GM19193 (cell line): ENCODE data around the gene SERPINI1.

Source experiments
- POLR2A ChIP-seq: IDR thresholded peaks from 4 replicates; pipeline ENCODE4 v1.6.1; 2011; ENCODE audit not compliant: insufficient read depth, insufficient read length; ENCODE audit errors: extremely low read depth

The SERPINI1 gene

GRCh38 chr3:167843886-167844285, 108.4 kb downstream of the SERPINI1 start:
- no peak for TF ChIP-seq POLR2A

- no peak for TF ChIP-seq POLR2A
These were observed 109.0 kb downstream of the SERPINI1 start for GRCh38 chr3:167844528-167844927.

DNA sequence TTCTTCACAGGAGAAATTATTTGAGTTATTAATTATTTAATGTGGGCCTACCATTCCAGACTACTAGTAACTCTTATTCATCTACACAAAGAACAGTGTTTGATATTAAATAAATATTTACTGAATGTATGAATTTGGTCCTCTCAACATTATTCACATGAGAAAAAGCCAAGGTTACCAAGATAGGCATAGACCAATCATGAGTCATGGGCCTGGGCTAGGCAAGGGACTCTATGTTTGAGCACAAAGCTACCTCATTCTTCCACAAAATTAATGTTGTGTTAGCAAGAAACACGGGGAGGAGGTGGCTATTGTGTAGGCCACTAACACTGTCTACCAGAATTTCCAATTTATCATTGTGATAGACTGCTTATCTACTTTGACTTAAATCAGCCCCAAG, 115.7 kb downstream of the SERPINI1 start:
- no peak for TF ChIP-seq POLR2A

- TF ChIP-seq POLR2A = no peak
These were observed 116.2 kb downstream of the SERPINI1 start for GRCh38 chr3:167851749-167852148.

DNA sequence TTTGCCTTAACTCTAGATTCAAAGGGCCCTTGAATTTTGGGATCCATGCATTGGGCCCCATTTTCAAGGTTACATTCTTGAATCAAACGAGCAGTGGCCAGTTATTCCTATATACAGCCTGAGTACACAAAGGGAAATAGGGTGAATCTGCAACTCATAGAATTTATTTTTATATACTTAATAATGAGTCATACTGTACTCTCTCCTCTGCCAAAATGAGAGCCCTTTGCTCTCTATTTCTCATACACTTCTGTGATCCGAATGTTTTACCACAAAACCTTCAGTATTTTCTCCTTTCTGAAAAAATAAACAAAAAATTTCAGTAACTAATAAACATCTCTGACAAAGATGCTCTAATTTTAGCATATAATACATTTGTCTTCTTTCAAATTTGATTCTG, 116.7 kb downstream of the SERPINI1 start:
- no peak for TF ChIP-seq POLR2A

DNA sequence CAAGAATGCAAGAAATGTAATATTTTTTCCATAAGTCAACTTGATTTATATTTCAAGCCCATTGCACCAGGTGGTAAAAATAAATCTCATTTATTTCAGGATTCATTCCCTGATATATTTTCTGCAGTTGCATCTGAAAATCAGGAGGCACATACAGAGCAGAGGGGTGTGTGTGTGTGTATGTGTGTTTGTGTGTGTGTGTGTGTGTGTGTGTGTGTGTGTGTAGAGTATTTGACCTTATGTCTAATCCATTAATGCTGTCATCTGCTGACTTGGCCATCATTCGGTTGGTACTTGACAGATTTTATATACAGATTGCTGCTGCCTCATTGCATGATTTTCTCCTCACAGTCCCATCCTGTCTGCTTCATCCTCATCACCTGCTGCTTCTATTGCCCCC, 118.5 kb downstream of the SERPINI1 start:
- no peak for TF ChIP-seq POLR2A

DNA sequence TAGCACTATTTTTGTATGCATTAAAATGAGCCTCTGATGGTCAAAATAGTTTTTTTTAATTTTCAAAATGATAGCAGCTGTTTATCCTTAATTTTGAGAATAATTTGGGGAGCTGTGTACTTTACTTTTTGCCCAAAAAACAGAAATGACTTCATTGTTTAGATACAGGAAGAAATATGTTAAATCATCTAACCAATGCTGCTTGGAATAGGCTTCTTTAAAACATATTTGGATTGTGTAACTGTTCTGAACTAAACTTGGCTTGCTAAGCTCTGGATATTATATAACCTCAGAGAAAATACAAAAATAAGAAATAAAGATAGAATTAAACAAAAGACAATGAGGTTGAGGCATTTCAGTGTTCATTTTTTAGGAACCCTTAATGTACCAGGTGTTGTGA, 119.3 kb downstream of the SERPINI1 start:
- no peak for TF ChIP-seq POLR2A

- no peak for TF ChIP-seq POLR2A
These were observed 119.8 kb downstream of the SERPINI1 start for GRCh38 chr3:167855306-167855705.

DNA sequence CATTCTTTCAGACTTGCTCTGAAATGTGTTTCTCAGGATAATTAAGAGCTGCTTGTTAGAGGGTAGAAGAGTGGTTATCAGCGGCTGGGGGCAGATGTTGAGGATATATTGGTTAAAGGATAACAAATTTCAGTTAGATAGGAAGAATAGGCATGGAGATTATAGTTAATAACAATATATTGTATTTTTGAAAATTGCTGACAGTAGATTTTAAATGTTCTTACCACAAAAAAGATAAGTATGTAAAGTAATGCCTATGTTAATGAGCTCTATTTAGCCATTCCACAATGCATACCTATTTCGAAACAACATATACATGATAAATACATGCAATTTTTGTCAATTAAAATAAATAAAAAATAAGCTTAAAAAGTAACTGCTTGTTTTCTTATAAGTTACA, 123.3 kb downstream of the SERPINI1 start:
- TF ChIP-seq POLR2A = no peak

- no peak for TF ChIP-seq POLR2A
These were observed 124.1 kb downstream of the SERPINI1 start for GRCh38 chr3:167859610-167860009.

GRCh38 chr3:167861649-167862048, 126.1 kb downstream of the SERPINI1 start:
- no peak for TF ChIP-seq POLR2A

- TF ChIP-seq POLR2A = no peak
These were observed 126.7 kb downstream of the SERPINI1 start for GRCh38 chr3:167862104-167862730.

- TF ChIP-seq POLR2A = no peak
These were observed 128.5 kb downstream of the SERPINI1 start for GRCh38 chr3:167863811-167864551.

- no peak for TF ChIP-seq POLR2A
These were observed 129.0 kb downstream of the SERPINI1 start for GRCh38 chr3:167864552-167864874.

- TF ChIP-seq POLR2A = no peak
These were observed 130.8 kb downstream of the SERPINI1 start for GRCh38 chr3:167866331-167866730.

- TF ChIP-seq POLR2A = no peak
These were observed 132.5 kb downstream of the SERPINI1 start for GRCh38 chr3:167867981-167868380.

- no peak for TF ChIP-seq POLR2A
These were observed 134.7 kb downstream of the SERPINI1 start for GRCh38 chr3:167870181-167870580.

- TF ChIP-seq POLR2A = no peak
These were observed 135.2 kb downstream of the SERPINI1 start for GRCh38 chr3:167870759-167871158.

GRCh38 chr3:167872032-167872431, 136.5 kb downstream of the SERPINI1 start:
- TF ChIP-seq POLR2A = no peak
